OCI-LY3 (cell line): ENCODE data around the gene SPG7.

ENCODE experiments used
- H2AFZ ChIP-seq: fragments of 200-600, 300-600 bp; shearing (Covaris generic); 2 replicates; pipeline ENCODE4 v1.6.0; 2014; ENCODE audit warnings: antibody characterized with exemption, low read depth, low read length
- H3K27ac ChIP-seq: fragments of 200-600, 300-600 bp; sonication (generic); 2 replicates; pipeline ENCODE4 v1.5.1; 2014; ENCODE audit warnings: mild to moderate bottlenecking, low read length, moderate library complexity, mixed read lengths
- H3K27me3 ChIP-seq: fragments of 200-600, 300-600 bp; sonication (generic); 2 replicates; pipeline ENCODE4 v1.6.1; 2014; ENCODE audit warnings: low read depth, low read length, mixed read lengths
- H3K36me3 ChIP-seq: fragments of 200-600, 300-600 bp; sonication (generic); replicated peaks from 2 replicates; pipeline ENCODE3; 2014; ENCODE audit warnings: low read depth, low read length, mixed read lengths
- H3K4me1 ChIP-seq: fragments of 300-600, 200-600 bp; sonication (generic); 2 replicates; pipeline ENCODE4 v1.6.1; 2014; ENCODE audit warnings: low read length, mixed read lengths
- H3K4me2 ChIP-seq: fragments of 200-600, 300-600 bp; sonication (generic); 2 replicates; pipeline ENCODE4 v1.6.1; 2014; ENCODE audit warnings: low read length, mixed read lengths
- H3K4me3 ChIP-seq: fragments of 300-600, 200-600 bp; sonication (generic); 2 replicates; pipeline ENCODE4 v1.5.1; 2014; ENCODE audit warnings: antibody characterized with exemption, mild to moderate bottlenecking, low read length, moderate library complexity
- H3K79me2 ChIP-seq: fragments of 300-600, 200-600 bp; shearing (Covaris generic); 2 replicates; pipeline ENCODE4 v1.6.1; 2014; ENCODE audit warnings: mild to moderate bottlenecking, low read length, mixed read lengths
- H3K9ac ChIP-seq: fragments of 300-600, 200-600 bp; shearing (Covaris generic); 2 replicates; pipeline ENCODE4 v1.6.0; 2014; ENCODE audit warnings: mild to moderate bottlenecking, low read length, moderate library complexity
- H3K9me3 ChIP-seq: fragments of 200-600, 300-600 bp; shearing (Covaris generic); 2 replicates; pipeline ENCODE4 v1.6.1; 2014; ENCODE audit warnings: low read length, mixed read lengths; ENCODE audit not compliant: insufficient read depth
- H4K20me1 ChIP-seq: fragments of 200-600, 300-600 bp; sonication (generic); 2 replicates; pipeline ENCODE4 v1.6.1; 2016; ENCODE audit warnings: low read length, mixed read lengths; ENCODE audit not compliant: insufficient read depth
- CTCF ChIP-seq: fragments of 200-600, 300-600 bp; sonication (generic); IDR thresholded peaks from 2 replicates; pipeline ENCODE4 v1.5.1; 2014; ENCODE audit warnings: antibody characterized with exemption, low read length, low read depth
- EZH2phosphoT487 ChIP-seq: fragments of 200-600 bp; shearing (Covaris generic); IDR thresholded peaks from 2 replicates; pipeline ENCODE4 v1.6.1; 2018; ENCODE audit warnings: antibody characterized with exemption, mixed run types, low read depth

The SPG7 gene

GRCh38 chr16:89510526-89510925 lies 2.3 kb downstream of the SPG7 start:
- Histone ChIP-seq H3K4me2 (no peak overlapping the region), H4K20me1 (peaks cover 4% of the 10 kb centered on the region; the same call in 1 of the 2 replicates), H3K27ac (no peak overlapping the region), H3K4me1 (peaks cover 21% of the 10 kb centered on the region), H3K27me3 (no peaks in the 10 kb centered on the region), H3K4me3 (no peak overlapping the region), H2AFZ (no peak overlapping the region), H3K36me3 (peaks cover 24% of the 10 kb centered on the region), H3K9ac (no peak overlapping the region), H3K79me2 (peaks cover 41% of the 10 kb centered on the region), H3K9me3 (no peaks in the 10 kb centered on the region)
- TF ChIP-seq EZH2phosphoT487 (no peak), CTCF (no peak)

- Histone ChIP-seq H3K9ac (no peak overlapping the region), H3K79me2 (peaks cover 41% of the 10 kb centered on the region), H3K9me3 (no peaks in the 10 kb centered on the region), H3K4me2 (no peak overlapping the region), H2AFZ (no peak overlapping the region), H3K27me3 (no peaks in the 10 kb centered on the region), H4K20me1 (peaks cover 4% of the 10 kb centered on the region; the same call in 1 of the 2 replicates), H3K4me3 (no peak overlapping the region), H3K36me3 (peaks cover 27% of the 10 kb centered on the region), H3K4me1 (peaks cover 12% of the 10 kb centered on the region), H3K27ac (no peak overlapping the region)
- TF ChIP-seq EZH2phosphoT487 = no peak
- TF ChIP-seq CTCF = no peak
Observed at GRCh38 chr16:89511374-89511773, 3.2 kb downstream of the SPG7 start.

- H3K4me3 ChIP-seq = no peak overlapping the region
- no peak overlapping the region for H3K4me2 ChIP-seq
- H3K79me2 ChIP-seq = peaks cover 34% of the 10 kb centered on the region
- peaks cover 29% of the 10 kb centered on the region for H3K36me3 ChIP-seq
- peaks cover 5% of the 10 kb centered on the region for H3K4me1 ChIP-seq
- no peak overlapping the region for H3K27ac ChIP-seq
- no peaks in the 10 kb centered on the region for H3K9me3 ChIP-seq
- no peaks in the 10 kb centered on the region for H3K27me3 ChIP-seq
- TF ChIP-seq CTCF = no peak
- no peak for TF ChIP-seq EZH2phosphoT487
- H4K20me1 ChIP-seq = peaks cover 4% of the 10 kb centered on the region; the same call in 1 of the 2 replicates
- H2AFZ ChIP-seq = no peak overlapping the region
- no peak overlapping the region for H3K9ac ChIP-seq
Observed at GRCh38 chr16:89512453-89512852, 4.2 kb downstream of the SPG7 start.

- no peak overlapping the region for H3K4me2 ChIP-seq
- no peak overlapping the region for H3K9ac ChIP-seq
- no peaks in the 10 kb centered on the region for H3K9me3 ChIP-seq
- H2AFZ ChIP-seq = no peak overlapping the region
- no peaks in the 10 kb centered on the region for H3K4me1 ChIP-seq
- peaks cover 28% of the 10 kb centered on the region for H3K79me2 ChIP-seq
- no peak for TF ChIP-seq EZH2phosphoT487
- TF ChIP-seq CTCF = no peak
- H4K20me1 ChIP-seq = no peaks in the 10 kb centered on the region
- H3K36me3 ChIP-seq = peaks cover 37% of the 10 kb centered on the region
- no peak overlapping the region for H3K27ac ChIP-seq
- H3K27me3 ChIP-seq = no peaks in the 10 kb centered on the region
- H3K4me3 ChIP-seq = no peak overlapping the region
Observed at GRCh38 chr16:89517128-89517527, 8.9 kb downstream of the SPG7 start.
